Activated CD4-positive, alpha-beta T cell treated with anti-CD3 and anti-CD28 coated beads, Interleukin-2, Interleukin-6, amounts not matched to agents 100 ng/mL and 50 ng/mL, durations not matched to agents 16 hours and 8 hours (primary cell): ENCODE results near the gene CAND2.
"Not testable (repeated sequence)": the region's sequence is repeated elsewhere in the genome, so short reads cannot be mapped to it uniquely, and the experiment has no call there.

ENCODE experiments used
- DNase-seq: peaks from one replicate; pipeline ENCODE4 v3.0.0-alpha.2; 2020

CAND2 gene

GRCh38 chr3:12832350-12833221 lies 36.1 kb downstream of the CAND2 start:
- no peak for DNase-seq

GRCh38 chr3:12833222-12834161 lies 37.0 kb downstream of the CAND2 start:
- DNase-seq, result no peak

GRCh38 chr3:12835052-12835665 lies 38.7 kb downstream of the CAND2 start:
- DNase-seq, result no peak

GRCh38 chr3:12837295-12837986 lies 41.0 kb downstream of the CAND2 start:
- DNase-seq, result no peak

GRCh38 chr3:12838179-12838965 lies 41.9 kb downstream of the CAND2 start:
- no peak for DNase-seq

- no peak for DNase-seq
Measured at GRCh38 chr3:12839156-12839946, 42.9 kb downstream of the CAND2 start.

GRCh38 chr3:12840148-12840547 lies 43.7 kb downstream of the CAND2 start:
- DNase-seq, result not testable (repeated sequence)

GRCh38 chr3:12840591-12841148 lies 44.2 kb downstream of the CAND2 start:
- no peak for DNase-seq

- DNase-seq, result peak; percentile 91
Measured at GRCh38 chr3:12841149-12841969, 44.9 kb downstream of the CAND2 start, which contains the start of gene RPL32. Gene RPL32 (minus strand): TSS chr3:12841565. CDS start chr3:12840237, 1,328 bp downstream.

- no peak for DNase-seq
Measured at GRCh38 chr3:12841970-12842328, 45.5 kb downstream of the CAND2 start.

- DNase-seq, result no peak
Measured at GRCh38 chr3:12842469-12842868, 46.0 kb downstream of the CAND2 start.

GRCh38 chr3:12845811-12846210 lies 49.3 kb downstream of the CAND2 start:
- DNase-seq, result no peak

GRCh38 chr3:12852201-12852600 lies 55.7 kb downstream of the CAND2 start:
- DNase-seq, result no peak

GRCh38 chr3:12853847-12854246 lies 57.4 kb downstream of the CAND2 start:
- not testable (repeated sequence) for DNase-seq

- DNase-seq, result no peak
Measured at GRCh38 chr3:12854565-12854964, 58.1 kb downstream of the CAND2 start.

- no peak for DNase-seq
Measured at GRCh38 chr3:12856626-12857025, 60.1 kb downstream of the CAND2 start.

- DNase-seq, result no peak
Measured at GRCh38 chr3:12859840-12860239, 63.4 kb downstream of the CAND2 start.

- DNase-seq, result no peak
Measured at GRCh38 chr3:12861611-12862010, 65.1 kb downstream of the CAND2 start.

GRCh38 chr3:12862387-12862786 lies 65.9 kb downstream of the CAND2 start:
- DNase-seq, result no peak

- DNase-seq, result no peak
Measured at GRCh38 chr3:12865271-12865670, 68.8 kb downstream of the CAND2 start.
